Measurements from ENCODE around the gene CCNA2.

Gene CCNA2

DNA sequence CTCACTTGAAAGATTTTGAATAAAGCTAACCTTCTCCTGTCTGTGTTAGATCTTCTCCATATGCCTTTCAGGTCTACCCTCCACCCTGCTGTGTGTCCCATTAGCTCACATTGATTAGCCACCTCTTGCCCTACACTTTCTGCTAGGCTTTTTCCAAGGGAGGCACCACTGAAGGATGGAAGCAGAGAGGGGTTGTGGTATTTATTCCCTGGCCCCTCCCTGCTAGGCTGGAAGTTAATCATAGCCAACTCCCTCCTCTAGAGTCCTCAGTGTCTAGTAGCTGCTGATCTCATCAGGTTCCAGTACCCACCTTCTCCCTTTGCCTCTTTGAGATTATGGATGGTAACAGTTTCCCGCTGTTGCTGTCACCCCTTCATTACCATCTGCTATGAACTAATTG, 49.8 kb downstream of the CCNA2 start:
- Histone ChIP-seq H3K9me3 (ENCODE audit: insufficient read depth, low read depth, low read length) (no peaks in the 10 kb centered on the region), H3K4me3 (ENCODE audit: low read length) (no peak overlapping the region), H3K4me1 (ENCODE audit: insufficient read depth, low read length) (peaks cover 6% of the 10 kb centered on the region; the same call in 1 of the 2 replicates), H3K9ac (ENCODE audit: low read depth, low read length) (no peak overlapping the region), H3K27me3 (ENCODE audit: insufficient read depth, low read length) (0 out of 2 replicates have a peak, but pooled peaks cover 4% of the 10 kb centered on the region), H3K27ac (ENCODE audit: low read depth, low read length) (no peak overlapping the region), H3K36me3 (ENCODE audit: insufficient read depth, low read length) (no peaks in the 10 kb centered on the region)
- WGBS = 80% methylated on average over 1 of the region's 1 CpG

DNA sequence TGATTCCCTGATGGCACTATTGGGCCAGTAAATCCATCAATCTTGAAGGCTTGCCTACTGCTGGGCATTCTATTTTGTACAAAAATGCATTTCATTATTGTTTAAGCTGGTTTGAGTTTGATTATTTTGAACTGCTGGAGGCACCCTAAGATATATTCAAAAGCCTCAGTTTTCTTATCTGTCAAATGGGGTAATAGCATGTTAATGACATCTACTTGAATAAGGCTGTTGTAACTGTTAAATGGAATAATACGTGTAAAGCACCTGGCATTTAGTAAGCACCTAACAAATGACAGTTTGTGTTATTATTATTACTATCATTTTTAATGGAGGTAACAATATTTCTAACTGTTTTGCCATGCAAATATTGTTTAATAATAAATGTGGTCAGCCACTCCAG, 51.8 kb downstream of the CCNA2 start:
- Histone ChIP-seq H3K36me3 (ENCODE audit: insufficient read depth, low read length) (no peaks in the 10 kb centered on the region), H3K27ac (ENCODE audit: low read depth, low read length) (no peak overlapping the region), H3K9me3 (ENCODE audit: insufficient read depth, low read depth, low read length) (no peaks in the 10 kb centered on the region), H3K4me3 (ENCODE audit: low read length) (no peak overlapping the region), H3K9ac (ENCODE audit: low read depth, low read length) (no peak overlapping the region), H3K27me3 (ENCODE audit: insufficient read depth, low read length) (peaks cover 19% of the 10 kb centered on the region), H3K4me1 (ENCODE audit: insufficient read depth, low read length) (peaks cover 6% of the 10 kb centered on the region; the same call in 1 of the 2 replicates)
- 100% methylated on average over 1 of the region's 1 CpG for WGBS

DNA sequence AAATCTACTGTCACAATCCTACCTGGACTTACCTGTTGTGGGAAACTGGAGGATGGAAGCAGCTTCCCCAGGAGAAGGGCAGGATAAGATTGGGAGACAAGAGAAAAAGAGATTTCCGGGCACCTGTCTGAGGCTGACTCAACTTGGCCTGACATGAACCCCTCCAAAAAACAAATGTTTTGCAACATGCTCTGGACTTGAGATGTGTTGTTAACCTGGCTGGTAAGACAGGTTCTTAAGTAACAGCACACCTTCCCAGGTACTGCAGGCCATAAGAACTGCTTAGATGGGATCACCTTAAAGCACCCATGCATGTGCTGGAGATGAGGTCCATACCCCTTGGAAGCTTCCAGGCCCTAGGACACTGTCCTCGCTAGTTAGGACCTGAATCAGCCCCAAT, 54.3 kb downstream of the CCNA2 start:
- peaks cover 15% of the 10 kb centered on the region for H3K4me1 ChIP-seq (ENCODE audit: insufficient read depth, low read length)
- H3K27ac ChIP-seq (ENCODE audit: low read depth, low read length) = no peak overlapping the region
- H3K4me3 ChIP-seq (ENCODE audit: low read length) = no peak overlapping the region
- WGBS = 95% methylated on average over 2 of the region's 2 CpGs
- H3K27me3 ChIP-seq (ENCODE audit: insufficient read depth, low read length) = peaks cover 44% of the 10 kb centered on the region
- no peak overlapping the region for H3K9ac ChIP-seq (ENCODE audit: low read depth, low read length)
- no peaks in the 10 kb centered on the region for H3K36me3 ChIP-seq (ENCODE audit: insufficient read depth, low read length)
- no peaks in the 10 kb centered on the region for H3K9me3 ChIP-seq (ENCODE audit: insufficient read depth, low read depth, low read length)

DNA sequence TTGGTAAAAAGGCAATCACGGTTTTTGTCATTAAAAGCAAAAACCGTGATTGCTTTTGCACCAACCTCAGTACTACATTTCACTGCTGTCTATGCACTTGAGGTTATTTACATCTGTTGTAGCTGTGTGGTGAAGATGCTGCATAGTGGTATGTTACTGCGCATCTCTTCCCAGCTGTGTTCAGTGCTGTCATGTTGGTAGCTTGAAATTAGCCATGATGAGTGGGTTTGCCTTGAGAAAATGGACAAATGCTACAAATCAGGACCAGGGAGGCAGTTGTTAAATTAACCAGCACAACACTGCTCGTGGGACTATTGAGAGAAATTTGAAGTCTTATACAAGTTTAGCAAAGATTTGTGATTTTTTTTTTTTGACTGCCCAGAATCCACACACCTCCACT, 56.5 kb downstream of the CCNA2 start:
- Histone ChIP-seq H3K36me3 (ENCODE audit: insufficient read depth, low read length) (no peaks in the 10 kb centered on the region), H3K9me3 (ENCODE audit: insufficient read depth, low read depth, low read length) (no peaks in the 10 kb centered on the region), H3K4me3 (ENCODE audit: low read length) (no peak overlapping the region), H3K9ac (ENCODE audit: low read depth, low read length) (no peak overlapping the region), H3K27me3 (ENCODE audit: insufficient read depth, low read length) (peaks cover 66% of the 10 kb centered on the region), H3K27ac (ENCODE audit: low read depth, low read length) (no peak overlapping the region), H3K4me1 (ENCODE audit: insufficient read depth, low read length) (peaks cover 13% of the 10 kb centered on the region)
- WGBS = 88% methylated on average over 2 of the region's 4 CpGs

Data from HUES64 (cell line).